Fibroblast of lung (primary cell): Measurements from ENCODE around the gene AJUBA. TPM values are rescaled to one million over a fixed set of nuclear protein-coding genes. Genes with fewer than 3 reads are reported as not detected.

Source experiments
- DNase-seq, 2 donors: peaks; one replicate each; pipeline versions ENCODE4 v3.0.0 to v3.0.0-alpha.2; 2010; ENCODE audit warnings: low read depth in 2 of 2
- H2AFZ ChIP-seq: 2 replicates; pipeline ENCODE4 v1.5.1; 2012; ENCODE audit warnings: low read length, control low read depth, inconsistent platforms
- H3K27ac ChIP-seq: 2 replicates; pipeline ENCODE4 v1.5.1; 2011; ENCODE audit warnings: low read length, control low read depth; ENCODE audit not compliant: insufficient read depth
- H3K27me3 ChIP-seq: 2 replicates; pipeline ENCODE4 v1.5.1; 2011; ENCODE audit warnings: mild to moderate bottlenecking, low read length; ENCODE audit not compliant: control insufficient read depth, insufficient read depth
- H3K36me3 ChIP-seq: 2 replicates; pipeline ENCODE4 v1.5.1; 2011; ENCODE audit warnings: low read length; ENCODE audit not compliant: control insufficient read depth, insufficient read depth
- H3K4me1 ChIP-seq: 2 replicates; pipeline ENCODE4 v1.5.1; 2011; ENCODE audit warnings: low read length; ENCODE audit not compliant: control insufficient read depth, insufficient read depth; ENCODE audit errors: extremely low read depth
- H3K4me2 ChIP-seq: 2 replicates; pipeline ENCODE4 v1.5.1; 2011; ENCODE audit warnings: low read length, control low read depth; ENCODE audit not compliant: insufficient read depth; ENCODE audit errors: extremely low read depth
- H3K4me3 ChIP-seq, 4 experiments: fragments of 200-600 bp in 1 of 4; sonication (generic) in 1 of 4; replicated peaks in 1 of 4; 2 replicates each; pipeline ENCODE4 v1.5.1; 2011 to 2016; ENCODE audit warnings: low read length in 4 of 4, low read depth in 3 of 4, mild to moderate bottlenecking in 3 of 4, control low read depth in 2 of 4, inconsistent platforms in 1 of 4, mixed read lengths in 1 of 4; ENCODE audit not compliant: insufficient read depth in 1 of 4; ENCODE audit errors: control extremely low read depth in 1 of 4
- H3K79me2 ChIP-seq: 2 replicates; pipeline ENCODE4 v1.5.1; 2012; ENCODE audit warnings: mild to moderate bottlenecking, low read length, inconsistent platforms; ENCODE audit not compliant: control insufficient read depth, insufficient read depth
- H3K9ac ChIP-seq: 2 replicates; pipeline ENCODE4 v1.5.1; 2011; ENCODE audit warnings: mild to moderate bottlenecking, low read length, control low read depth; ENCODE audit not compliant: insufficient read depth
- H3K9me3 ChIP-seq: 2 replicates; pipeline ENCODE4 v1.5.1; 2012; ENCODE audit warnings: low read depth, low read length; ENCODE audit not compliant: control insufficient read depth, insufficient read depth
- H4K20me1 ChIP-seq: 2 replicates; pipeline ENCODE4 v1.5.1; 2011; ENCODE audit warnings: low read length; ENCODE audit not compliant: control insufficient read depth, insufficient read depth; ENCODE audit errors: extremely low read depth
- CTCF ChIP-seq, 2 donors: IDR thresholded peaks in 1 of 2; conservative IDR thresholded peaks in 1 of 2; 1 replicate in 1 of 2; 2 replicates in 1 of 2; pipeline ENCODE4 v1.5.1; 2011 to 2012; ENCODE audit warnings: low read length in 2 of 2, control low read depth in 1 of 2, inconsistent platforms in 1 of 2, low read depth in 1 of 2, mild to moderate bottlenecking in 1 of 2
- EZH2 ChIP-seq: IDR thresholded peaks from 2 replicates; pipeline ENCODE4 v1.5.1; 2012; ENCODE audit warnings: low read length, control low read depth, mild to moderate bottlenecking; ENCODE audit errors: missing control alignments
- polyA plus RNA-seq, 2 donors: library from polyadenylated mRNA; depleted of rRNA in 1 of 2; stranded (reverse) in 1 of 2; unstranded in 1 of 2; fragments of >200 nt; gene quantifications; 2 replicates each; pipeline ENCODE4 v1.2.1, GENCODE V29; 2011 to 2012; ENCODE audit warnings: missing spikeins in 1 of 2
- total RNA-seq: library from RNA; depleted of rRNA; stranded (reverse); fragments of >200 nt; gene quantifications from 2 replicates; pipeline ENCODE4 v1.2.1, GENCODE V29; 2014

AJUBA gene
- total and polyA plus RNA-seq, 2 donors (not counting 1 experiment from before 2014, with no cell fraction given) = 41.3 to 84.9 TPM

DNA sequence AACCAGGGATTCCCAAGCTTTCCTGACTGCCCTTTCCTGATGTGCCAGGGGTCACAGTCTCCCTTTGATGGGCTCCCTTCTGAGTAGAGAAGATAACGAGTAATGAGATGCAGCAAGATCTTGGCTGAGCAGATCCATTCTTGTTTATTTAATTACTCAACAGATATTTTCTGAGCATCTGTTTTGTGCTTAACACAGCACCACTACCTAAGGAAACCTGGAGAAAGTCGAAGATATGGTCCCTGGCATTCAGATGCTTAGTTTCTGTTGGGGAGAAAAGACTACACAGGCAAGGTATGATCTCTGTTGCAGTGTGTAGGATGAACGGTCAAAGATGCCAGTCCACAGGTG, 3.9 kb downstream of the AJUBA start:
- peak in 1 of 2 donors; percentile 24 for DNase-seq
- H3K36me3 ChIP-seq = peaks cover 6% of the 10 kb centered on the region
- peaks cover 44% of the 10 kb centered on the region for H3K79me2 ChIP-seq
- peak overlapping the region; percentile 71 for H3K4me2 ChIP-seq
- H3K4me1 ChIP-seq = peaks cover 45% of the 10 kb centered on the region
- H4K20me1 ChIP-seq = no peaks in the 10 kb centered on the region
- TF ChIP-seq EZH2 (no peak), CTCF (conservative IDR thresholded peaks at IDR 0.05 in 1 of 2, IDR thresholded peaks at IDR 0.05 in 1 of 2; ENCODE audit: low read depth in 1 of 2, low read length in 2 of 2) (no peak)
- H3K4me3 ChIP-seq = peak overlapping the region in 3 of 4 experiments; percentile 4 to 34 (median 21)
- H3K27ac ChIP-seq = peak overlapping the region; percentile 55
- no peaks in the 10 kb centered on the region for H3K9me3 ChIP-seq
- H2AFZ ChIP-seq = no peak overlapping the region
- no peak overlapping the region for H3K9ac ChIP-seq
- no peaks in the 10 kb centered on the region for H3K27me3 ChIP-seq

- DNase-seq = peak; percentile 68 to 77
- no peaks in the 10 kb centered on the region for H4K20me1 ChIP-seq
- peaks cover 41% of the 10 kb centered on the region for H3K79me2 ChIP-seq
- peak overlapping the region; percentile 66 for H3K27ac ChIP-seq
- H3K4me2 ChIP-seq = peak overlapping the region; percentile 71
- peaks cover 45% of the 10 kb centered on the region for H3K4me1 ChIP-seq
- no peaks in the 10 kb centered on the region for H3K27me3 ChIP-seq
- TF ChIP-seq EZH2 (no peak), CTCF (conservative IDR thresholded peaks at IDR 0.05 in 1 of 2, IDR thresholded peaks at IDR 0.05 in 1 of 2; ENCODE audit: low read depth in 1 of 2, low read length in 2 of 2) (no peak)
- no peaks in the 10 kb centered on the region for H3K9me3 ChIP-seq
- peaks cover 10% of the 10 kb centered on the region for H3K36me3 ChIP-seq
- H3K4me3 ChIP-seq = peak overlapping the region in 3 of 4 experiments; percentile 4 to 34 (median 21)
- H3K9ac ChIP-seq = no peak overlapping the region
- H2AFZ ChIP-seq = no peak overlapping the region
These were observed 4.5 kb downstream of the AJUBA start for GRCh38 chr14:22977684-22978486.

- Histone ChIP-seq H3K9me3 (no peaks in the 10 kb centered on the region), H3K4me1 (peaks cover 45% of the 10 kb centered on the region), H3K4me3 (no peak overlapping the region), H3K27me3 (no peaks in the 10 kb centered on the region), H3K36me3 (peaks cover 13% of the 10 kb centered on the region), H3K4me2 (peak overlapping the region; percentile 47), H4K20me1 (no peaks in the 10 kb centered on the region), H3K9ac (no peak overlapping the region), H3K27ac (peak overlapping the region; percentile 66), H3K79me2 (peaks cover 39% of the 10 kb centered on the region), H2AFZ (no peak overlapping the region)
- DNase-seq = no peak
- no peak for TF ChIP-seq EZH2
- TF ChIP-seq CTCF (conservative IDR thresholded peaks at IDR 0.05 in 1 of 2, IDR thresholded peaks at IDR 0.05 in 1 of 2; ENCODE audit: low read depth in 1 of 2, low read length in 2 of 2) = no peak
These were observed 5.0 kb downstream of the AJUBA start for GRCh38 chr14:22977434-22977683.
